Erythroblast (primary cell): ENCODE results near the gene PPDPF.

ENCODE experiments used
- GATA1 ChIP-seq: IDR thresholded peaks from 2 replicates; pipeline ENCODE4 v1.6.1; 2011; ENCODE audit warnings: low read depth, mild to moderate bottlenecking, control low read depth, low read length, moderate library complexity
- POLR2A ChIP-seq: IDR thresholded peaks from 2 replicates; pipeline ENCODE4 v1.6.1; 2011; ENCODE audit warnings: mild to moderate bottlenecking, low read length

GRCh38 chr20:63471717-63471980 is 48.9 kb upstream of the PPDPF start:
- no peak for TF ChIP-seq POLR2A
- TF ChIP-seq GATA1: no peak
